Hippocampal formation (tissue), 2 donors: ENCODE results near the gene SF1.
A peak's percentile ranks its signal among the peaks of the same experiment; 100 is the strongest.

Experiments used
- DNase-seq, 2 donors: peaks; one replicate each; lab custom pipeline; 2025; lab: John Stamatoyannopoulos, UW

The SF1 gene

GRCh38 chr11:64745189-64745520, 33.2 kb downstream of the SF1 start:
- peak in 1 of 2 donors; percentile 15 for DNase-seq

GRCh38 chr11:64744544-64745188, 33.7 kb downstream of the SF1 start:
- DNase-seq = no peak

- no peak for DNase-seq
Measured at GRCh38 chr11:64743591-64744543, 34.5 kb downstream of the SF1 start, which contains the start of gene RASGRP2. Gene RASGRP2, minus strand, starts transcription at chr11:64744142. Its CDS starts 1,276 bp downstream, at chr11:64742866.

- peak in 1 of 2 donors; percentile 22 for DNase-seq
Measured at GRCh38 chr11:64742889-64743590, 35.3 kb downstream of the SF1 start.

- no peak for DNase-seq
Measured at GRCh38 chr11:64742087-64742888, 36.1 kb downstream of the SF1 start.

- DNase-seq = no peak
Measured at GRCh38 chr11:64741375-64742086, 36.8 kb downstream of the SF1 start.

- DNase-seq = no peak
Measured at GRCh38 chr11:64739871-64740270, 38.5 kb downstream of the SF1 start.

- no peak for DNase-seq
Measured at GRCh38 chr11:64736654-64737053, 41.7 kb downstream of the SF1 start.

- DNase-seq = no peak
Measured at GRCh38 chr11:64735725-64736259, 42.5 kb downstream of the SF1 start.

- DNase-seq = no peak
Measured at GRCh38 chr11:64734811-64735724, 43.3 kb downstream of the SF1 start.

- DNase-seq = no peak
Measured at GRCh38 chr11:64731601-64732000, 46.7 kb downstream of the SF1 start.

- DNase-seq = no peak
Measured at GRCh38 chr11:64729851-64730382, 48.4 kb downstream of the SF1 start.

- DNase-seq = no peak
Measured at GRCh38 chr11:64728757-64729365, 49.5 kb downstream of the SF1 start.

- no peak for DNase-seq
Measured at GRCh38 chr11:64726867-64727530, 51.3 kb downstream of the SF1 start.

- no peak for DNase-seq
Measured at GRCh38 chr11:64726211-64726641, 52.1 kb downstream of the SF1 start.

- no peak for DNase-seq
Measured at GRCh38 chr11:64724863-64725532, 53.3 kb downstream of the SF1 start.
